ENCODE measurements around the gene CCDC178.

Gene CCDC178

GRCh38 chr18:32889615-32890593, 550.6 kb downstream of the CCDC178 start:
- Histone ChIP-seq H3K36me3 (ENCODE audit: control insufficient read depth, low read depth, low read length) (no peaks in the 10 kb centered on the region), H3K9me3 (ENCODE audit: control insufficient read depth, low read depth, low read length) (no peaks in the 10 kb centered on the region), H3K27me3 (ENCODE audit: control insufficient read depth, insufficient read depth, low read length) (no peaks in the 10 kb centered on the region), H3K9ac (ENCODE audit: low read length) (no peak overlapping the region), H3K4me3 (ENCODE audit: low read length) (no peak overlapping the region), H3K4me1 (ENCODE audit: control insufficient read depth, low read depth, low read length) (peaks cover 29% of the 10 kb centered on the region), H3K27ac (ENCODE audit: low read length) (no peak overlapping the region)

GRCh38 chr18:32888306-32888705, 552.2 kb downstream of the CCDC178 start:
- Histone ChIP-seq H3K9ac (ENCODE audit: low read length) (no peak overlapping the region), H3K9me3 (ENCODE audit: control insufficient read depth, low read depth, low read length) (no peaks in the 10 kb centered on the region), H3K4me3 (ENCODE audit: low read length) (no peak overlapping the region), H3K4me1 (ENCODE audit: control insufficient read depth, low read depth, low read length) (peaks cover 29% of the 10 kb centered on the region), H3K36me3 (ENCODE audit: control insufficient read depth, low read depth, low read length) (no peaks in the 10 kb centered on the region), H3K27ac (ENCODE audit: low read length) (no peak overlapping the region), H3K27me3 (ENCODE audit: control insufficient read depth, insufficient read depth, low read length) (no peaks in the 10 kb centered on the region)
